Small intestine (tissue), 7 donors: Measurements from ENCODE around the gene PARK7. TPM values are rescaled to one million over a fixed set of nuclear protein-coding genes. Genes with fewer than 3 reads are reported as not detected.

ENCODE experiments used
- DNase-seq, 2 donors: peaks; one replicate each; pipeline versions ENCODE4 v3.0.0 to v3.0.0-alpha.2; 2013
- FAIRE-seq: peaks from 2 replicates; lab custom pipeline; 2012; peaks lifted over from hg19 to GRCh38; lab: Jason Lieb, UNC
- H3K27ac ChIP-seq, 3 donors: one replicate each; pipeline ENCODE4 v1.5.1; 2013; ENCODE audit warnings: low read length in 2 of 3, mild to moderate bottlenecking in 2 of 3, control low read depth in 1 of 3, inconsistent platforms in 1 of 3, low read depth in 1 of 3, moderate library complexity in 1 of 3
- H3K27me3 ChIP-seq, 3 donors: one replicate each; pipeline ENCODE4 v1.6.1; 2013; ENCODE audit warnings: low read length in 3 of 3, inconsistent platforms in 1 of 3; ENCODE audit not compliant: control insufficient read depth in 3 of 3, insufficient read depth in 3 of 3
- H3K36me3 ChIP-seq, 3 donors: one replicate each; pipeline ENCODE4 v1.6.1; 2013; ENCODE audit warnings: low read length in 3 of 3, inconsistent platforms in 1 of 3, low read depth in 1 of 3, mild to moderate bottlenecking in 1 of 3, moderate library complexity in 1 of 3; ENCODE audit not compliant: control insufficient read depth in 3 of 3, insufficient read depth in 2 of 3
- H3K4me1 ChIP-seq, 3 donors: one replicate each; pipeline ENCODE4 v1.6.1; 2013; ENCODE audit warnings: low read length in 2 of 3, inconsistent platforms in 1 of 3, low read depth in 1 of 3, mild to moderate bottlenecking in 1 of 3, moderate library complexity in 1 of 3; ENCODE audit not compliant: control insufficient read depth in 3 of 3, insufficient read depth in 2 of 3
- H3K4me3 ChIP-seq, 3 donors: one replicate each; pipeline ENCODE4 v1.5.1; 2013; ENCODE audit warnings: low read length in 3 of 3, control low read depth in 1 of 3, inconsistent platforms in 1 of 3, low read depth in 1 of 3, mild to moderate bottlenecking in 1 of 3, moderate library complexity in 1 of 3
- H3K9me3 ChIP-seq, 2 donors: one replicate each; pipeline ENCODE4 v1.6.1; 2013; ENCODE audit warnings: low read depth in 1 of 2, low read length in 1 of 2; ENCODE audit not compliant: control insufficient read depth in 2 of 2, insufficient read depth in 1 of 2
- WGBS, 3 donors: extraction: QIAGEN DNeasy Blood & Tissue Kit; methylation state at CpG; one replicate each; pipeline ENCODE4 v1.1.7; 2013; 5-methylcytosine and 5-hydroxymethylcytosine counted together
- polyA plus RNA-seq, 4 donors: library from polyadenylated mRNA; stranded (reverse) in 3 of 4; unstranded in 1 of 4; fragments of 200-250 nt in 3 of 4; fragments of 120-200 nt in 1 of 4; gene quantifications; one replicate each; pipeline versions ENCODE4 v1.2.1 to v1.2.3, GENCODE V29; 2013
- donor health status: healthy with polysubstance abuse.
- donor health status: control.
- donor health status: control.
- donor health status: Bipolar disorder and iron deficiency.
- donor health status: healthy.

The PARK7 gene
- polyA plus RNA-seq, 4 donors: 199 to 297 (median 222) TPM

DNA sequence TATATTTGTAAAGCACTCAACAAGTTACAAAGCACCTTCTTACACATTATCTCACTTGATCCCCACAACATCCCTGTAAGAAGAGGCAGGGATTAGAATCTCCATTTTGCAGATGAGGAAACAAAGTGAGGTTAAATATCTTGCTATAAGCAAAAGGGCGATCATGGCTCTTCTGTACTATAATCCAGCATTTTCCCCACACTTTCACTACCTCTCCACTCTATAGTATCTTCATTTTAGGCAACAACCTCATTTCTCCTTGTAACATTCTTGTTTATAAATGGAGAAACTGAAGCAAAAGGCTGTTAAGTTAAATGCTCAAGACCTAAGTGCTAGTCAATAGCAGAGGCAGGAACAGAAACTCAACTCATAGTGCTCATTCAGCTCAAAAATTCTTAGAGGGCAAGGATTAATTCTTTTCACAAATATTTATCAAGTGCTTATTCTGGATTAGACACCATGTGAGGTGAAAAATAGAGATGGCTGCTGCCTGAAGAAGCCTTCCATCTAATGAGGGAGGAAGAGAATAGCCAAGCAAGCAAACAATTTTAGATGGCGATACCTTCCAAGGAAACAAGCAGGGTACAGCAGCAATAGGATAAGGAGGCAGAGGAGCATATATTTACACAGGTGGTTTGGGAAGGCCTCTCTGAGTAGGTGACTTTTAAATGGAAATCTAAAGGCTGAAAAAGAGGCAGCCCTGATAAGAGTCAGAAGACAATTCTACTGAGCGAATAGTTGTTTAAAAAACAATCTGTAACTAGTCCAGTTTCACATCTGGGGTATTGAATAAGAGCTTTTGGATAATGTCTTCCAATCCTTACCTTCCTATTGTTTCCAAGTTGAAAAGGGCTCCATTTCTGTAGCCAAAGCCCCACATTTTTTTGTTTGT, 61.1 kb downstream of the PARK7 start:
- DNase-seq (no peak), FAIRE-seq (no peak)
- WGBS, 3 donors: 87 to 91% (median 88%) methylated on average over 3 of the region's 3 CpGs
- no peak overlapping the region for H3K27ac ChIP-seq
- peak overlapping the region in 1 of 3 donors; percentile 99 for H3K4me3 ChIP-seq
- H3K9me3 ChIP-seq: no peaks in the 10 kb centered on the region
- H3K36me3 ChIP-seq: no peaks in the 10 kb centered on the region
- no peaks in the 10 kb centered on the region for H3K27me3 ChIP-seq
- H3K4me1 ChIP-seq: peaks cover under 1 to 23% (median 2%) of the 10 kb centered on the region in 3 donors

DNA sequence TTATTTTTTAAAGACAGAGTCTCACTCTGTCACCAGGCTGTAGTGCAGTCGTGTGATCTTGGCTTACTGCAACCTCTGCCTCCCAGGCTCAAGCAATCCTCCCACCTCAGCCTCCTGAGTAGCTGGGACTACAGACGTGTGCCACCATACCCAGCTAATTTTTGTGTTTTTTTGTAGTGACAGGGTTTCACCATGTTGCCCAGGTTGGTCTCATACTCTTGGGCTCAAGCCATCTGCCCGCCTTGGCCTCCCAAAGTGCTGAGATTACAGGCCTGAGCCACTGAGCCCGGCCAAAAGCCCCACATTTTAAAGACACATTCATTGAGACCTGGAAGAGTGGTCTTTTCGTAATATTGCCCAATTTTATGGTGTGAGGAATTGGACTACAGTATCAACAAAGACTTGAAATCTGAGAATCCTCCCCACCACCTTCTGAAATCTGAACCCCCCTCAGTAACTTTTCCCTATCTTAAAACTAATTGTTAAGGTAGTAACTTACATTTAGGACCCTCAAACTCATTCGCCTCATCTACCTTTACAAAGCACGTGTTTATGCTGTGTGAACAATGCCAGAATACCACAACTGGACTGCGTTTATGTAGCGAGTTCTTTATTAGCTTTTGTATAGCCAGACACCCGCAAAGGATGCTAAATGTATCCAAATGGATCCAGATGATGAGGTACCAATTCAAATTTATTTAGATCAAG, 61.9 kb downstream of the PARK7 start:
- H3K4me3 ChIP-seq: peak overlapping the region in 1 of 3 donors; percentile 99
- H3K9me3 ChIP-seq: no peaks in the 10 kb centered on the region
- 84 to 89% (median 87%) methylated on average over 10 of the region's 10 CpGs for WGBS, 3 donors
- H3K27ac ChIP-seq: no peak overlapping the region
- no peaks in the 10 kb centered on the region for H3K36me3 ChIP-seq
- H3K27me3 ChIP-seq: no peaks in the 10 kb centered on the region
- H3K4me1 ChIP-seq: peaks cover 2 to 31% (median 2%) of the 10 kb centered on the region in 3 donors
- no peak for DNase-seq
- no peak for FAIRE-seq

DNA sequence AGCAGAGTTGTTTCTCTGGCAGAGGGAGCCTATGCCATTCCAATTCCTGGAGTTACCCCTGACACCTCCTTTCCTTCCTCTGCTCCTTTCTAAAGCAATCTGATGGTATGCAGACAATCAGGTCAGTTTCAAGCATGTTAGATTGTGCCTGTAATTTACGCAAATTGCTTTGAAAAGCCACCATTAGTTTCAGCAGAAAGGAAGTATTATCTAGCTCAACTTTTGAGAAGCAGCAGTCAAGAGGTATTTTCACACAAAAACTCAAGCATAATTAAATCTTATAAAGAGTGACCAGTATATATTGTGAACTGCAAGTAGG, 62.4 kb downstream of the PARK7 start:
- FAIRE-seq (no peak), DNase-seq (no peak)
- WGBS, 3 donors: 47 to 94% (median 56%) methylated on average over 1 of the region's 1 CpG
- H3K4me3 ChIP-seq: peak overlapping the region in 1 of 3 donors; percentile 99
- H3K27me3 ChIP-seq: no peaks in the 10 kb centered on the region
- peaks cover 2 to 35% (median 2%) of the 10 kb centered on the region in 3 donors for H3K4me1 ChIP-seq
- H3K36me3 ChIP-seq: no peaks in the 10 kb centered on the region
- no peaks in the 10 kb centered on the region for H3K9me3 ChIP-seq
- no peak overlapping the region for H3K27ac ChIP-seq

DNA sequence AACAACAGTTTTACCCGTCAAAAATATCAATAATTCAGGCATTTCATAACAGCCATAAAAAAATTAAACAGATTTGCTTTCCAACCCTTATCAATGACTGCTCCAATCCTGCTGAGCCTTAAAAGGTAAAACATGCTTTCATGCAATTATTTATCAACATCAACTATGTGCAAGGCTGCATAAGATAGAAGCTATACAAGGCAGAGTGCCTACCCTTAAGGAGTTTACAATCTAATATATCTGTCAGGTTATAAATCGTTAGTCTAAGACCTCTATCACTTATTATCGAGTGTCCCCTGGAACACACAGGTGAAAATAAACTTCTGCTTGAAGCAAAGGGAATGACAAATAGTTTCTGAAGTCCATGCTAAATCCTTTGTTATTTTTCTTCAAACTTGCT, 62.8 kb downstream of the PARK7 start:
- DNase-seq (no peak), FAIRE-seq (no peak)
- H3K4me1 ChIP-seq: peaks cover 2 to 36% (median 2%) of the 10 kb centered on the region in 3 donors
- no peaks in the 10 kb centered on the region for H3K27me3 ChIP-seq
- peak overlapping the region in 1 of 3 donors; percentile 99 for H3K4me3 ChIP-seq
- H3K36me3 ChIP-seq: no peaks in the 10 kb centered on the region
- WGBS, 3 donors: 38 to 71% (median 54%) methylated on average over 3 of the region's 3 CpGs
- H3K9me3 ChIP-seq: no peaks in the 10 kb centered on the region
- H3K27ac ChIP-seq: no peak overlapping the region

- DNase-seq (peak; percentile 36 to 51), FAIRE-seq (no peak)
- H3K27me3 ChIP-seq: no peaks in the 10 kb centered on the region
- peak overlapping the region; percentile 74 to 99 (median 84) for H3K4me3 ChIP-seq
- 4 to 6% (median 5%) methylated on average over 19 of the region's 19 CpGs for WGBS, 3 donors
- peaks cover 2 to 32% (median 2%) of the 10 kb centered on the region in 3 donors for H3K4me1 ChIP-seq
- H3K9me3 ChIP-seq: no peaks in the 10 kb centered on the region
- peak overlapping the region; percentile 26 to 89 (median 79) for H3K27ac ChIP-seq
- no peaks in the 10 kb centered on the region for H3K36me3 ChIP-seq
Observed at GRCh38 chr1:8025061-8025670, 63.7 kb downstream of the PARK7 start.

DNA sequence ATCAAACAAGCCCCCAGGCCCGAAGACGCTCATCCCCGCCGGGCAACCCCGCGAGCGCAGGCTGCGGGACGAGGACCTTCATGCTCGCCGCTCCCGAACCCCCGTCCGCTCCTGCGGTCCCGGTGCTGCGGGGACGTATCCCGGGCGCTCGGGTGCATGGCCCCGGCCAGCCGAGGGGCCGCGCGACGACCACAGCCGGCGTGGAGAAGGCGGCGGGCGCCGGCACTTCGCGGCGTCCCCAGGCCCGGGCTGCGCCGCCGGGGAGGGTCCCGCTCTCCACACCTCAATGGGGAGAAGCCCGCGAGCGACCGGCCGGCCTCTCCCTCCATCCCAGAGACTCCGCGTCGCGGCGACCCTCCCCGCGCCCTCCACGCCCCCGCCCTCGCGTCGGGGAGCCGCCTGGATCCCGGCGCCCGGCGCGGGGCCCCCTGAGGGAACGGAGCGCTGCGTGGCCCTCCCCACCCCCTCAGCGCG, 64.2 kb downstream of the PARK7 start:
- H3K4me1 ChIP-seq: peaks cover 2 to 32% (median 2%) of the 10 kb centered on the region in 3 donors
- peak overlapping the region; percentile 26 to 89 (median 79) for H3K27ac ChIP-seq
- no peaks in the 10 kb centered on the region for H3K9me3 ChIP-seq
- H3K36me3 ChIP-seq: no peaks in the 10 kb centered on the region
- peak overlapping the region; percentile 74 to 99 (median 84) for H3K4me3 ChIP-seq
- no peaks in the 10 kb centered on the region for H3K27me3 ChIP-seq
- DNase-seq: no peak
- no peak for FAIRE-seq
- 1 to 2% (median 1%) methylated on average over 30 to 69 of the region's 69 CpGs for WGBS, 3 donors

DNA sequence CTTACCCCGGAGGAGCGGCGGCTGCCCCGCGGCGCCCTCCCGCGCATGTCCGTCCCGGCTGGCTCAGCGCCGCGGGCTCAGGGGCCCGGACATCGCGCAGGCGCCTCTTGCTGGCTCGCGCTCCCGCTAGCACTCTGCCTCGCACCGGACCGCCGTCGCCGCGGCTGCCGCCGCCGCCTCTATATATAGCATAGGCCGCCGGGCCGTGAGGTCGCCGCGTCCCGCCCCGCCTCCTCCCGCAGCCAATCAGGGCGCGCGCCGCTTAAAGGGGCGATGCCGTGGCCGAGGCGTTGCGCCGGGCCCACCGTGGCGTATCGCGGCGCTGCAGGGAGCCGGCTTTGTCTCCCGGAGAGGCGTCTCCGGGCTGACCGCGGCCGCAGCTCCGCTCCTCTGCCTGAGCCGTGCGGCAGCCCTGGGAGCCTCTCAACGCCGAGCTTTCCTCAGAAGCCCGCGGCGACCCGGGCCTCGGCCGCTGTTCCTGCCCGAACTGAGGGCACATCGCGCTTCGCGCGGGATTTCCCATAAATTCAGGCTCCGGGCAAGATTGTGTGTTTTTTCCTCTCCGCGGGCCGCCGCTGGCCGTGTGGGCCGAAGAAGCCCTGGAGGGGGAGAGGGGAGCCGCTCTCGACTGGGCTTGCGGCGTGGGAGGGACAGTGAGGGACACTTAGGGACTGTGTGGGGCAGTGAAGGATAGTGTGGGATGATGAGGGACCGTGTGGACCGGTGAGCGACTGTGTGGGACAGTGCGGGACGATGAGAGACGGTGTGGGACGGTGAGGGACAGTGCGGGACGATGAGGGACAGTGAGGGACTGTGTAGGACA, 64.9 kb downstream of the PARK7 start, which contains the start of gene ERRFI1:
Gene ERRFI1, minus strand, starts transcription at position 157 of the 823 bp plus-strand sequence. CDS start 10,690 bp downstream, outside the sequence.
- FAIRE-seq: no peak
- Histone ChIP-seq H3K4me3 (peak within 1 kb of the TSS; percentile 74 to 99 (median 84)), H3K4me1 (peaks cover 2 to 32% (median 2%) of the 10 kb centered on the region in 3 donors)

More for the DNA sequence above, 64.9 kb downstream of the PARK7 start, which contains the start of gene ERRFI1:
- 3 to 8% (median 5%) methylated on average over 61 to 98 of the region's 98 CpGs for WGBS, 3 donors
- Histone ChIP-seq H3K27ac (peak within 1 kb of the TSS; percentile 79 to 89 (median 86)), H3K36me3 (no peaks in the 10 kb centered on the region), H3K27me3 (no peaks in the 10 kb centered on the region), H3K9me3 (no peaks in the 10 kb centered on the region)
- DNase-seq: peak; percentile 91 to 97
